SK-N-MC (cell line): ENCODE data around the gene TMPRSS6.

Source experiments
- EZH2 ChIP-seq: fragments of 200-600 bp; sonication (generic); IDR thresholded peaks from one replicate; pipeline ENCODE4 v1.6.1; 2017; ENCODE audit warnings: antibody characterized with exemption
- FOXP2 ChIP-seq: optimal IDR thresholded peaks from 2 replicates; pipeline ENCODE3; 2011; ENCODE audit warnings: mild to moderate bottlenecking, moderate library complexity; ENCODE audit not compliant: insufficient read depth; ENCODE audit errors: extremely low read length, control extremely low read depth
- POLR2AphosphoS5 ChIP-seq: IDR thresholded peaks from 2 replicates; pipeline ENCODE4 v1.6.1; 2012; ENCODE audit warnings: mild to moderate bottlenecking, low read depth, low read length, borderline replicate concordance

DNA sequence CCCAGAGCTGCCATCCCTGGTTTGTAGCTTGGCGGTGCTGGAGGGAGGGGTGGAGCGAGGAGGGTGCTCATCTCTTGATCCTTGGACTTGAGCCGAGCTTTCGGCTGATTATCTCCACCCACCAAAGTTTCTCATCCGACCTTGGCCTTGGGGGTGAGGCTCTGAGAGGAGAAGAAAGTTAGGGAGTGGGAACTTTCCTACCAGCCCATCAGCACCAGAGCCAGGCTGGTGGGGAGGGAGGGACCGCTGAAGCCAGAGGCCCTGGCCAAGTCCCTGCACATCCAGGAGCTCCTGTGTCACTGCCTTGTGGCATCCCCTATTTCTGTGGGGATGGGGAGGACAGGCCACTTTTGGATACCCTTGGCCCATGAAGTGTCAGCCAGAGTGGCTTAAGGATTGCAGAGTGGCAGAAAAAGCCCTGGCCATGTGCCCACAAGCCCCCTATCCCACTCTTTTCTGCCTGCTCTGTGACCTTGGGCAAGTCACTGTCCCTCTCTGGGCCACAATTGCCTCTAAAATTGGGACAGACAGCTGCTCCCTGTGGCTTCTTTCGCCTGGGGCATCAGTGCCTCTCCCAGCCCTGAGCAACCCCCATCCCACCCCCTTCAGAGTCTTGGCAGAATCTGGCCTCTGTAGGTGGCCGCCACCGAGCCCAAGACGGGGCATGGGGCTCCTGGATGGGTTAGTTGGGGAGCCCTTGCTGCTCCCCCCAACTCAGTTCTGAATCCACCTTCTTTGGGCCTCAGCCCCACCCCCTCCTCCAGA is 47.7 kb downstream of the TMPRSS6 start:
- TF ChIP-seq EZH2 (no peak), POLR2AphosphoS5 (no peak), FOXP2 (no peak)
